Measurements from ENCODE around the gene PPIF.

Gene PPIF

DNA sequence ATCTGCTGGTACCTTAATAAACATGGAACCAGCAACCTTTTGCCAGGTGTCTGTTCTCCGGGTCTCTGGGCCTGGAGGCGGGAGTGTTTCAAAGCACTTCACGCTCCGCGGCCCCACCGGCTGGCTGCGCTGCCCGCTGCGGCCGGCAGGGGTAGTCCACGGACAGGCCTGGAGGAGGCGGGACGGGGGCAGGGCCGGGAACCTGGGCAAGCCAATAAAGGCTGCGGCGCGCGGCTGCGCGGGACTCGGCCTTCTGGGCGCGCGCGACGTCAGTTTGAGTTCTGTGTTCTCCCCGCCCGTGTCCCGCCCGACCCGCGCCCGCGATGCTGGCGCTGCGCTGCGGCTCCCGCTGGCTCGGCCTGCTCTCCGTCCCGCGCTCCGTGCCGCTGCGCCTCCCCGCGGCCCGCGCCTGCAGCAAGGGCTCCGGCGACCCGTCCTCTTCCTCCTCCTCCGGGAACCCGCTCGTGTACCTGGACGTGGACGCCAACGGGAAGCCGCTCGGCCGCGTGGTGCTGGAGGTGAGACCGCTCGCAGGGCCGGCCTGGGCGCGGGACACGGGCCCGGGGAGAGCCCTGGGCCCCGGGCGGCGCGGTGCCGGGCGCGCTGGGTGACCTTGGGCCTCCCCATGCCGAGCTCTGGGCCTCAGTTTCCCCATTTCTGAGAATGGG lies at the start of gene PPIF:
TSS of gene PPIF (plus strand) at position 244 of the 668 bp plus-strand sequence. CDS start at position 324, 80 bp downstream.
- peak; percentile 84 to 89 for DNase-seq (ENCODE audit: low read depth in 2 of 2)

DNA sequence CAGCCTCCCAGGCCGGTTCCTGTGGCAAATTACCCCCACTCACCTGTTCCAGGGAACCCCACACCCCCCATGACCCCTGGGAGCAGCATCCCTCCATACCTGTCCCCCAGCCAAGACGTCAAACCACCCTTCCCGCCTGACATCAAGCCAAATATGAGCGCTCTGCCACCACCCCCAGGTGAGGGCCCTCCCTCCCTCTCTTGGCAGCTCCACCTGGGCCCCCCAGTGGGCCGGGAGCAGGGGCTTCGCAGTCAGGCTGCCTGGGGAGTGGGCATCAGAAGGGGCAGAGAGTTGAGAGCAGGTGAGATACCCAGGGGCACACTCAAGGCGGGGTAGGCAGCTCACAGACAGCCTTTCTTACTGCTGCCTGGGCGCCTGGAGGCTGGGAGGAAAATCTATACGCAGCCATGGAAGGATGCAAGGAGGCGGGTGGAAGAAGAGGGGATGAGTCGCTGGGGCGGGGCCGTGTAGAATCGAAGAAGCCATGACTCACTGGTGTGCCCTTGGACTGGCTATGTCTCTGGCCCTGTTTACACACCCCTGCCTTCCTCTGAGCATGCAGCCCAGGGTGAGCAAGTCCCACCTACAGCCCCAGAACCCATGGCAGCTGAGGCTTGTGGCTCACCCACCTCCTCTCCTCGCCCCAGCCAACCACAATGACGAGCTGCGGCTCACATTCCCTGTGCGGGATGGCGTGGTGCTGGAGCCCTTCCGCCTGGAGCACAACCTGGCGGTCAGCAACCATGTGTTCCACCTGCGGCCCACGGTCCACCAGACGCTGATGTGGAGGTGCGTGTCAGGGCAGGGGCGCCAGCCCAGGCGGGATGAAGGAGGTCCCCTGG lies 48.6 kb upstream of the PPIF start:
- DNase-seq (ENCODE audit: low read depth in 2 of 2): peak; percentile 12 to 55

DNA sequence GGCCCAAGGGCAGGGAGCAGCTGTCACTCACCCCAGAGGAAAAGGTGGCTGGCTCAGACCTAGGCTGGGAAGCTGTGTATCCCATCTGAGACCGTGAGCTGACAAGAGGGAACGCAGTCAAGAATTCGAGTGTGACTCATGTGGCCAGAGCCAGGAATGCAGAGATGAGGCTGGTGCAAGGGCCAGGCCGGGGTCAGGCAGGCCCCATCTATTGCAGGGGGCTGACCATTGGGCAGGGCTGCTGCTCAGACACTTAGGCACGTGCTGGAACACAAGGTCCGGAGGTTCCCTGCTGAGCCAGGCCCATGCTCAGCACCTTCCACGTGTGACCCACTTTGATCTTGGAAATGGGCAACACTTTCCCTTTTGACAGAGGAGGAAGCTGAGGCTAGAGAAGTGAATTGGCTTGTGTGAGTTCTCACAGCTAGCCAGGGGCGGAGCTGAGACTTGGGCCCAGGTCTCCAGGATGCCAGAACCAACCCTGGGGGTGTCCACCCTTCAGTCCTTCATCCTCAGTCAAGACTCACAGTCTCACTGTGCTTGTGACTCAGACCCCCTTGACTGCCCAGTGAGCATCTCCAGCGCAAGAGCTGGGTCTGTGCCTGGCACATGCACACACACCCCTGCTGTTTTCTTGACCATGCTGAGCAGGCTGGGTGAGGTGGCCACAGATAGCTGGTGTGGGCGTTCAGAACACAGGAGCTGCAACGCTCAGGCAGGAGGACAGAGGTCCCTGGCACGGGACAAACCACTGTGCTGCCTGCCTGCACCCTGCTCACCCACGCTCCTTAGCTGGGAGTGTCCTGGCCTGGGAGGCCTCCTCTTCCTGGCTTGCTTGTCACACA lies 47.6 kb upstream of the PPIF start:
- no peak for DNase-seq (ENCODE audit: low read depth in 2 of 2)

DNA sequence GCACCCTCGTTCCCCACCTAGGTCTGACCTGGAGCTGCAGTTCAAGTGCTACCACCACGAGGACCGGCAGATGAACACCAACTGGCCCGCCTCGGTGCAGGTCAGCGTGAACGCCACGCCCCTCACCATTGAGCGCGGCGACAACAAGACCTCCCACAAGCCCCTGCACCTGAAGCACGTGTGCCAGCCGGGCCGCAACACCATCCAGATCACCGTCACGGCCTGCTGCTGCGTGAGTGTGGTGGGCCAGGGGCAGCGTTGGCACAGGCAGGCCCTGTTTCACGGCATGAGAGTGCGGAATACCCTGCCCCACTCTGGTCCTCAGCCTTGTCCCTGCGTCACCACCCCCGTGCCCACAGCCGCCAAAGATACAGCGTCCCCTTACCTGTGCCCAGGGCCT lies 46.6 kb upstream of the PPIF start:
- no peak for DNase-seq (ENCODE audit: low read depth in 2 of 2)

DNA sequence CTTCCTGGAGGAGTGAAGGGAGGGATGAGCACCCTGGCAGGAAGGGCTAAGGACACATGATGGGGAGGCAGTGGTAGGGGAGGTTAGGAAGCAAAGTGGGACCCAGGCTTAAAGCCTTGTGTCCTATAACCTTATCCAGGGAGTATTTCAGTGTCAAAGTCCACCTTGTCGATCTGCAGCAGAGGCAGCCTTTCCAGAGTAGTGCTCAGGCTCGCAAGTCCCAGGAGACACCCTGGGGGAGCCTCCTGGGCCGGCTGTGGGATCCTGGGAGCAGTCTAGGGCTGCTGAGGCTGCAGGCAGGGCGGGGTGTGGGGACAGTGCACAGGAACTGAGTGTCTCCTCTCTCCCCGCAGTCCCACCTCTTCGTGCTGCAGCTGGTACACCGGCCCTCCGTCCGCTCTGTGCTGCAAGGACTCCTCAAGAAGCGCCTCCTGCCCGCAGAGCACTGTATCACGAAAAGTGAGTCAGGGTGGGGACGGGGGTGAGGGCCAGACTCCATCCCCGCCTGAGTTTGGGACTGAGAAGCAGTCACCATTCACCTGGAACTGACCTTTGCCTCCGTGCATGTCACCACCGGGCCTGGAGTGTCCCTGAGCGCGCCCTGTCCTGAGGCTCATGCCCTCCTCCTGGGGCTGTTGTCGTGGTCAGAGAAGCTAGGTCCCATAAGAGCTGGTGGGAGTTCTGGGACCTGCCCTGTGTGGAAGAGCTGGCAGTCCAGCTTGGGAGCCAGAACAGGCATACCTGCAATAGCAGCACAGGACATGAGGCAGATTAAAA lies 45.3 kb upstream of the PPIF start:
- no peak for DNase-seq (ENCODE audit: low read depth in 2 of 2)

DNA sequence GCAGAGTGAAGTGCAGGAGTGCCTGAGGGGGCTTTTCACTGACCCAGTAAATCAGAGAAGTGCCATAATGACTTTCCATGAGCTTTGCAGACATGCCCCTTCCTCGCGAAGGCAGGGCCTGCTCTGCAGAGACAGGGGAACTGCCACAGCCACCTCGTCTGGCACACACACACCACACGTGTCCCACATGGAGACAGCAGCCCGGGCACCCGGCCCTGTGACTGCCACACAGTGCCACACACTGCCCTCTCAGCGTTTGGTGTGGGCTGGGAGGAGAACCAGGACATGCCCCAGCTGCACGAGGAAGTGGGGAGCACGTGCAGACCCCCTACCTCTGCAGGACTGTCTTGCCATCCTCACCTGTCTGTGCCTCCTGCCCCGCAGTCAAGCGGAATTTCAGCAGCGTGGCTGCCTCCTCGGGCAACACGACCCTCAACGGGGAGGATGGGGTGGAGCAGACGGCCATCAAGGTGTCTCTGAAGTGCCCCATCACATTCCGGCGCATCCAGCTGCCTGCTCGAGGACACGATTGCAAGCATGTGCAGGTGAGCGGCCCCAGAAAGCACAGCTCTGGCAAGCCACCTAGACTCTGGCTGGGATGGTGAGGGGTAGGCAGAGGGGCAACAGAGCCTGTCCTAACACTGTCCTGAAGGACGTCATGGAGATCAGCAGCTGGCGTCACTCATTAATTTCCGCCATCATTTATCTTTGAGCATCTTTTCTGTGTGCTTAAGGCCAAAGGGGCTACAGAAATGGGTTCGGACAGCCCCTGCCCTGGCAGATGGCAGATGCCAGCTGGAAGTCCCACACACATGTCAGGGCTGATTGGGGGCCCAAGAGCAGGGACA lies 43.4 kb upstream of the PPIF start:
- no peak for DNase-seq (ENCODE audit: low read depth in 2 of 2)

DNA sequence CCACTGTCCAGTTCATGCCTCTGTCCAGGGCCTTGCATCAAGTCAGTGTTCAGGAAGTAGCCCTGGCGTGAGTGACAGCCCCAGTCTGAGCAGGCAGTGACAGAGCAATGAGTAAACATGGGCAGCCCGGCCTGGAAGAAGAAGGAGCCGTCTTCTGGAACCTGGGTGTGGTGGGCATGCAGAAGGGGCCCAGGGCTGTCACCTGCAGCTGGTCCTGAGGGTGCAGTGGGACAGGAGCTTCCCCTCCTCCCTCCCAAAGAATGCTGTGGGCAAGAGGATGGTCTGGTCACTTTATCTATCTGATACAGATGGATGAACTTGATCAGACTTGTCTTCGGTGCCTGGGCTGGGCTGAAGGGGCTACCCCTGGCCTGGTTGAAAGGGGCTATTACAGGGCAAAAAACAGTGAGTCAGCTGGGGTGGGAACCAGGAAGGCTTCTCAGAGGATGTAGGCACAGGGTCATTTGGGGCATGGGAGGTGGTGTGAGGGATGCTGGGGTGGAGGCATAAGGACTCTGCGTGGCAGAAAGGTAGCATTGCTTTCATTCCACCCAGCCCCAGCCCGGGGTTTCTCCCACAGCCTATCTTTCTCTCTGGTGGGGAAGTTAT lies 42.7 kb upstream of the PPIF start:
- no peak for DNase-seq (ENCODE audit: low read depth in 2 of 2)

DNA sequence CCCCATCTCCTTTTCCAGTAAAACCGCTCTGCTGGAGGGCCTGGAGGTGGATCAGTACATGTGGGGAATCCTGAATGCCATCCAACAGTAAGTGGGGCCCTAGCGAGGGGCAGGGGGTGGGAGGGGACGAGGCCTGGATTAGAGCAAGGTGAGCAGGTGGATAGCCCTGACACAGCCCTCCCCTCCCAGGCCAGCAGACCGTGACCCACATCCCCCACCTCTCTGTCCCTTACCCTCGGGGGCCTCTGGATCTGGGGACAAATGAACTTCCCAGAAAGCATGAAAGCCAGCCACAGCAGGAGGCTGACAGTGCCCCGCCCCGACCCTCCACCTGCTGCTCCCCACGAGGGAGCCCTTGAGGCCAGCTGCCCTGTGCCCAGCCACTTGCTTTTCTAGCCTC lies 41.8 kb upstream of the PPIF start:
- DNase-seq (ENCODE audit: low read depth in 2 of 2): no peak

DNA sequence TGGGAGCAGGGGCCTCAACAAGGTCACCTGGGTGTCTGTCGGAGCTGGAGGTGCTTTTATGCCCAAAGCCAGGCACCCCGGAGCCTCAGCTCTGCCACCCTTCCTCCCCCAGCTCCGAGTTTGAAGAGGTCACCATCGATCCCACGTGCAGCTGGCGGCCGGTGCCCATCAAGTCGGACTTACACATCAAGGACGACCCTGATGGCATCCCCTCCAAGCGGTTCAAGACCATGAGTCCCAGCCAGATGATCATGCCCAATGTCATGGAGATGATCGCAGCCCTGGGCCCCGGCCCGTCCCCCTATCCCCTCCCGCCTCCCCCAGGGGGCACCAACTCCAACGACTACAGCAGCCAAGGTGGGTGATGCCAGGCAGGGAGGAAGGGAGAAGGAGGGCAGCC lies 41.3 kb upstream of the PPIF start:
- DNase-seq (ENCODE audit: low read depth in 2 of 2): no peak

DNA sequence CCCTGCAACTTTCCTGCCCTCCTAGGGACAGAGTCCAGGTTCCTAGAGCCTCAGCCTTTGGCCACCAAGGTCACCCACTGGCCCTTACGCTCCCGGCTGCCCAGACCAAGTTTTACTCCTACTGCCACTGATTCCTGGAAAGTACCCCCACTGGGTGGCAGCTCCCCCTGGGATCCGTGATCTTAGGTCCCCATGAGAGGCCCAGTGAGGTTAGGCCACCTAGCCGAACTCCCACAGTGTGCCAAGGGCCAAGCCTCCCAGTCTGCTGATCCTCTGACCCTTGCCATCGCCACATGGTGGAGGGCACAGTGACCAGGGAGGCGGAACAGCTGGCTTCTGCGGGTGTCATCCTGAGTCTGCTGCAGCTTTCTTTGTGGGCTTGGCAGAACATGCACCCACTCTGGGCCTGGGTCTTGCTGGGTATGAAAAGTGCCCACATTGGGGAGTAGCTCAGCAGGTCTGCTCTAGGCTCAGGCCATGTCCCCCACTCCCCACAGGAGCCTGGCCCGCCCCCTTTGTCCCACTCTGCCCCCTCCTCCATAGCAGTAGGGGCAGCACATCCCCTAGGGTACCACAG lies 40.5 kb upstream of the PPIF start:
- no peak for DNase-seq (ENCODE audit: low read depth in 2 of 2)

DNA sequence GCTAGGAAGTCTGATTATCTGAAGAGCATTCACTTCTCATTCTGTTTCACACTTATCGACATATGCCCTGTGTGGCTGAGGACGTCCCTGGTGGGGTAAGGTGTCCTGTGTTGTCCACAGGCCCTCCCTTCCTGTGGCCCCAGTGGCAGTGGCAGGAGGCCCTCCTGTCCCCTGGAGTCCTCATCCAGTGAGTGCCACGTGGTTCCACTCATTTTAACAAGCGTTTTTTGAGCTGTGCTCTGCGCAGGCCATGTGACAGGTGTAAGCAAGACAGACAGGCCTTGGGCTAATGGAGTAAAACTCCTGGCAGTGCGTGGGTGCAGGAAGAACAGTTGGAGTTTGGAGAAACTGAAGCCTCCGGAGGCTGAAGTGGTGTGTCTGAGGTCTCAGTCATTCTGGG lies 39.3 kb upstream of the PPIF start:
- DNase-seq (ENCODE audit: low read depth in 2 of 2): no peak

DNA sequence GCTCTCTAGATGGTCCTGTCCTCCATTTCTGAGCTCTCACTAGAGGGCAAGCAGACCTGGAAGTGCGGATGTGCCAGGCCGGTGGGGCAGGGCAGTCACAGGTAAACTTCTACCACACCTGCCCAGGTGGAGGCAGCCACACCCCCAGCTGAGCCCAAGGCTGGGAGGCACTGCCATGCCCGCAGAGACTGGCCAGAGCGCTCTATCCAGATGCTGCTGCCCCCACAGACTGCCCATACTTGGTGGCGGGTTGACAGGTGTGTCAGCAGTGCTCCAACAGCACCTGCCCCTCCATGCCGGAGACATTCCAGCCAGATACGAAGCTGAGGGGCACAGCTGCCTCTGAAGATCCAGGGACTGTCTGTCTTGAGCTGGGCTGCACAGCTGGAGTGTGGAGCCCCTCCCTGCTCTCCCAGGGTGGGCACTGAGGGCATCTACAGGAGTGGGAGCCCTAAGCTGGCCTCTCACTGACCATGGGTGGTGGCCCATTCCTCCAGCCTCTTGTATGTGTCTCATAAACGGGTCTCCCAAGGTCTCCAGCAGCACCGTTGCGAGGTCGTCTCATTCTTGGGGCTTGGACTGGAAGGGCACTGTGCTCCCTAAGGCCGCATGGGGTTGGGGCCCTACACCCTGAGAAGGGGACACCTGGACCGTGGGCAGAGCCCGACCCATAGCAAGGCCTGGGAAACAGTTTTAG lies 38.2 kb upstream of the PPIF start:
- no peak for DNase-seq (ENCODE audit: low read depth in 2 of 2)

DNA sequence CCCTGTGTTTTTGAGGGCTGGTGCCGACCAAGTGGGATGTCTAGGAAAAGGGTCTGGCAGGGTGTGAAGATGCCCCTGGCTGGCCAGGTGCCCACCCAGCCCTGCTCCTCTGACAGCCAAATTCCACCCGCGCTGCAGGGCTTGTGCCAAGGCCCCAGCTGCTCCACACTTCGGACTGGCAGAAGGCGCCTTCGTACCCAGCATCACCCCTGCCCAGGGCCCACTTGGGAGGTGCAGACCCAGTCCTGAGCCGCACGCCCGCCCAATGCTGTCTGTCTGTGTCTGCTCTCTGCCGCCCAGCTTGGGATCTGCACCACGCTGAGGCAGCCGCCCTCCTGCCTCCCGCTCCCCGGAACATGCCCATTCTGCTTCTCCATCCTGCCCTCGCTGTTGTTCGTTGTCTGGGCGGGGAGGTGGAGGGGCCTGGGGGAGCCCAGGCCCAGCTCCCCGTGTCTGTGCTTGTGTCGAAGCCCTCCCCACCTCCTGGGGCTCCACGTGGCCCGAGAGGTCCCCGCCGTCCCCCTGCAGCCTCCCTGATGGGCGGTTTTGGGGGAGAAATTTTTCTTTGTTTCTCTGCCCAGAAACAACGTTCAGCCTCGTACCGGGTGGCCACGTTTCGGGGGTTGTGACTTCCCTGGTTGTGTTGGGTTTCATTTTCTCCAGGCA lies 36.9 kb upstream of the PPIF start:
- no peak for DNase-seq (ENCODE audit: low read depth in 2 of 2)

DNA sequence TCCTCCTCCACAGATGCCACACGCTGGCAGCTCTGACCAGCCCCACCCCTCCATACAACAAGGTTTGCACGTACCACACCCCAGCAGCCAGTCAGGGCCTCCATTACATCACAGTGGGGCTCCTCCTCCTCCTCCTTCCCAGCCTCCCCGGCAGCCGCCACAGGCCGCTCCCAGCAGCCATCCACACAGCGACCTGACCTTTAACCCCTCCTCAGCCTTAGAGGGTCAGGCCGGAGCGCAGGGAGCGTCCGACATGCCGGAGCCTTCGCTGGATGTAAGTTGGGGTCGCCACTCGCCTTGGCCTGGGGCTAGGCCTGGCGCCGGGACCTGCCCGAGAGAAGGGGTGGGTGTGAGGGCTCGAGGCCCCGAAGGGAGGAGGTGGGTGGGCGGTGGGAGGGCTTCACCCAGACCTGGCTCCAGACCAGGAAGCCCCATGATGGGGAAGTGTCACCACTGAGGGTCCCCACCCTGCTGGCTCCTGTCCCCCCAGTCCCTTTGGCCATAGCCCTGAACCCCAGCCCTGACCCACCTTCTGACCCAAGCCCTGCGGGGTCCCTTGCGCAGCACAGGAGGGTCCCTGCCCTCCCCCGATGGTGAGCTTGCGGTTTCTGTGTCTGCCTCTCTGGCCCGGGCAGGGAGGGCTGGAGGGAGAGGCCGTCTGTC lies 36.2 kb upstream of the PPIF start:
- DNase-seq (ENCODE audit: low read depth in 2 of 2): no peak

DNA sequence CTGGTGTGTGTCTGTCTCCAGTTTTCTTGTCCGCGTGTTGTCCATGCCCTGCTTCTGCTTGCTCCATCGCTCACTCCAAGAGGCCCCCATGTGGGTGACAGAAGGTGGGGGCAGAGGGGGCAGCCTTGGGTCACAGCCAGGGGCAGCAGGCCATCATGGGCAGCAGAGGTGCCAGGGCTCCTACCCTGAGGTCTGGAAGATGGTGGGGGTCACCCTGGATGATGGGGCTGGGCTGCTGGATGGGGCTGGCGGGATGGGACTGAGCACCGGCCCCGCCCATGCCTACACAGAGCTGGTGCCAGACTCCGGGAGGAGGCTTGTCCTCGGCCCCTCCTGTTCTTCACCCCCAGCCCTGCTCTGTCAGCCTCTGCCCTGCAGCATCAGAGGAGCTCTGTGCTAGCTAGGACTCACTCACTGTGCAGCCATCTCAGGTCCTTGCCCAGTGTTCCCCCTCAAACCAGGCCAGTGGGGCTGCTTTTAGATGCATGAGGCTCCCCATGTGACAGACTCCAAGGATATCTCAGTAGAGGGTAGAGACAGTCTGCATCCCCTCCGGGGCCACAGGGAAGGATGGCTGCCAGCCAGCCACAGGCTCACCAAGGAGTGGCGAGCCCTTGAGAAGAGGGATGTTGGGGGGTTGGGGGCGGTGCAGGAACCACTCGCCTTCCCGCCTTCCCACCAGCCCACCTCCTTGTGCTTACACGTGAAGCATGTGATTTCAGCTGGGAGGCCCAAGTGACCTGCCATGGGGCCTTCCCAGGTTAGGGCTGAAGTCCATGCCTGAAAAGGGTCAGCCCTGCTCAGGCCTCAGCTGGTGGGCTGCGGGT lies 35.5 kb upstream of the PPIF start:
- no peak for DNase-seq (ENCODE audit: low read depth in 2 of 2)

DNA sequence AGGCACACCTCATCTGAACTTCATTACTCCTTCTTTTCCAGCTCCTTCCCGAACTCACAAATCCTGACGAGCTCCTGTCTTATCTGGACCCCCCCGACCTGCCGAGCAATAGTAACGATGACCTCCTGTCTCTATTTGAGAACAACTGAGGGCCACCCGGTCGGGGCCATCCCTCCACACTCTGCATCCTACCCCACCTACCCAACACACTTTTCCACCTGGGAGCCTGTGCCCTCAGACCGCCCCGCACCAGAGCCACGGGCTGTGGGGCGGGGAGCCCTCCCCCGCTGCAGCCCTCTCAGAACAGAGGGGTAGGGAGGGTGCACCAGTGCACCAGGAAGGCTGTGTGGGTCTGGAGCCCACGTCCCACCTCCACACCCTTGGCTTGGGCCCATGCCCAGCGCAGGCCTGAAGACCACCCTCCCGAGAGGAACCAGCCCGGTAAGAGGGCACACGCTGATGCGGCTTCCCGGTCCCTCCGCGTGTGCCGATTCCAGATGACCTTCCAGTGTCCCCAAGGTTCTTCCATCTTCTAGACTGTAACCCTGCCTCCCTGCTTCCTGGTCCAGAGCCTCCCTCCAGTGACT lies 34.6 kb upstream of the PPIF start:
- DNase-seq (ENCODE audit: low read depth in 2 of 2): no peak

DNA sequence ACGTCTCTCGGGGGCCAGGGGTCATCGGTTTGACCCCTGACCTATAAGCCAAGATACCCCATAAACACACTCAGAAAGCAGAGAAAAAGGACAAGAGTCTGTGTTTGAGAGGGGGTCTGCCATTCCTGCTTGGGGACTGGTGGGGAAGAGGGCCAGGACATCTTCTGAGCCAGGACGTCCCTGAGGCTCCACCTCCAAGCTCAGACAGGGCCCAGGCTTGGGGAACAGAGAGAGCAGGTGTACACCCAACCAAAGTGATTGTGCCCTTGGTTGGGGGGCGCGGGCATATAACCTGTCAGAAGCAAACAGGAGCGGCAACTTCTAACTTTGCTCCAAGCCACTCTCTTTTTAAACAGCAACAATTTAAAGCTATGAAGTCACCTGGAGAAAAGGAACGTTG lies 33.9 kb upstream of the PPIF start:
- DNase-seq (ENCODE audit: low read depth in 2 of 2): no peak
